ENCODE results near the gene KCNH2.
A peak's percentile ranks its signal among the peaks of the same experiment; 100 is the strongest.
"Not testable (repeated sequence)": the region's sequence is repeated elsewhere in the genome, so short reads cannot be mapped to it uniquely, and the experiment has no call there.

Gene KCNH2

GRCh38 chr7:150978126-150978789 is at the start of gene KCNH2:
KCNH2 (minus strand) TSS chr7:150978321; CDS start chr7:150977913, 408 bp downstream.
- Histone ChIP-seq H3K9me3 (ENCODE audit: control insufficient read depth, insufficient read depth, low read length) (no peaks in the 10 kb centered on the region), H3K9ac (ENCODE audit: low read depth, low read length) (peak within 1 kb of the TSS; percentile 57; the same call in 1 of the 2 replicates), H3K36me3 (ENCODE audit: insufficient read depth, low read length) (no peaks in the 10 kb centered on the region), H3K4me1 (ENCODE audit: insufficient read depth, low read length) (peaks cover 21% of the 10 kb centered on the region; the same call in 1 of the 2 replicates)

- H3K9me3 ChIP-seq (ENCODE audit: control insufficient read depth, insufficient read depth, low read length); H3K36me3 ChIP-seq (ENCODE audit: insufficient read depth, low read length); H3K4me1 ChIP-seq (ENCODE audit: insufficient read depth, low read length): not testable (repeated sequence)
- H3K9ac ChIP-seq (ENCODE audit: low read depth, low read length) = peak overlapping the region; percentile 80; the same call in 1 of the 2 replicates
These were observed 49.6 kb upstream of the KCNH2 start for GRCh38 chr7:151027728-151028130.

GRCh38 chr7:151026771-151027727 is 48.9 kb upstream of the KCNH2 start:
- not testable (repeated sequence) for H3K4me1 ChIP-seq (ENCODE audit: insufficient read depth, low read length); H3K9me3 ChIP-seq (ENCODE audit: control insufficient read depth, insufficient read depth, low read length); H3K36me3 ChIP-seq (ENCODE audit: insufficient read depth, low read length)
- peak overlapping the region; percentile 80; the same call in 1 of the 2 replicates for H3K9ac ChIP-seq (ENCODE audit: low read depth, low read length)

- Histone ChIP-seq H3K4me1 (ENCODE audit: insufficient read depth, low read length) (no peaks in the 10 kb centered on the region; the same call in 1 of the 2 replicates), H3K36me3 (ENCODE audit: insufficient read depth, low read length) (no peaks in the 10 kb centered on the region), H3K9me3 (ENCODE audit: control insufficient read depth, insufficient read depth, low read length) (no peaks in the 10 kb centered on the region), H3K9ac (ENCODE audit: low read depth, low read length) (no peak overlapping the region)
These were observed 48.0 kb upstream of the KCNH2 start for GRCh38 chr7:151025924-151026671.

GRCh38 chr7:151024435-151025056 is 46.4 kb upstream of the KCNH2 start, which contains the start of gene ATG9B:
ATG9B (minus strand) TSS chr7:151024494; CDS start chr7:151024423, 71 bp downstream.
- Histone ChIP-seq H3K9ac (ENCODE audit: low read depth, low read length) (no peak within 1 kb of the TSS), H3K36me3 (ENCODE audit: insufficient read depth, low read length) (no peaks in the 10 kb centered on the region), H3K9me3 (ENCODE audit: control insufficient read depth, insufficient read depth, low read length) (no peaks in the 10 kb centered on the region), H3K4me1 (ENCODE audit: insufficient read depth, low read length) (peaks cover 11% of the 10 kb centered on the region; the same call in 1 of the 2 replicates)

GRCh38 chr7:151023232-151023631 is 45.1 kb upstream of the KCNH2 start:
- no peaks in the 10 kb centered on the region for H3K36me3 ChIP-seq (ENCODE audit: insufficient read depth, low read length)
- peaks cover 11% of the 10 kb centered on the region; the same call in 1 of the 2 replicates for H3K4me1 ChIP-seq (ENCODE audit: insufficient read depth, low read length)
- H3K9ac ChIP-seq (ENCODE audit: low read depth, low read length) = no peak overlapping the region
- peaks cover 4% of the 10 kb centered on the region; the same call in 1 of the 2 replicates for H3K9me3 ChIP-seq (ENCODE audit: control insufficient read depth, insufficient read depth, low read length)

GRCh38 chr7:151020231-151020630 is 42.1 kb upstream of the KCNH2 start:
- Histone ChIP-seq H3K9me3 (ENCODE audit: control insufficient read depth, insufficient read depth, low read length) (peaks cover 4% of the 10 kb centered on the region; the same call in 1 of the 2 replicates), H3K9ac (ENCODE audit: low read depth, low read length) (no peak overlapping the region), H3K36me3 (ENCODE audit: insufficient read depth, low read length) (no peaks in the 10 kb centered on the region), H3K4me1 (ENCODE audit: insufficient read depth, low read length) (peaks cover 11% of the 10 kb centered on the region; the same call in 1 of the 2 replicates)

GRCh38 chr7:151019130-151019447 is 41.0 kb upstream of the KCNH2 start:
- Histone ChIP-seq H3K4me1 (ENCODE audit: insufficient read depth, low read length) (peaks cover 11% of the 10 kb centered on the region; the same call in 1 of the 2 replicates), H3K9me3 (ENCODE audit: control insufficient read depth, insufficient read depth, low read length) (peaks cover 4% of the 10 kb centered on the region; the same call in 1 of the 2 replicates), H3K9ac (ENCODE audit: low read depth, low read length) (no peak overlapping the region), H3K36me3 (ENCODE audit: insufficient read depth, low read length) (no peaks in the 10 kb centered on the region)

GRCh38 chr7:151018421-151019129 is 40.5 kb upstream of the KCNH2 start:
- Histone ChIP-seq H3K4me1 (ENCODE audit: insufficient read depth, low read length) (peaks cover 11% of the 10 kb centered on the region; the same call in 1 of the 2 replicates), H3K9me3 (ENCODE audit: control insufficient read depth, insufficient read depth, low read length) (peaks cover 4% of the 10 kb centered on the region; the same call in 1 of the 2 replicates), H3K36me3 (ENCODE audit: insufficient read depth, low read length) (no peaks in the 10 kb centered on the region), H3K9ac (ENCODE audit: low read depth, low read length) (peak overlapping the region; percentile 24; the same call in 1 of the 2 replicates)

GRCh38 chr7:151017953-151018420 is 39.9 kb upstream of the KCNH2 start:
- H3K9me3 ChIP-seq (ENCODE audit: control insufficient read depth, insufficient read depth, low read length) = peaks cover 4% of the 10 kb centered on the region; the same call in 1 of the 2 replicates
- no peaks in the 10 kb centered on the region for H3K36me3 ChIP-seq (ENCODE audit: insufficient read depth, low read length)
- H3K9ac ChIP-seq (ENCODE audit: low read depth, low read length) = peak overlapping the region; percentile 24
- H3K4me1 ChIP-seq (ENCODE audit: insufficient read depth, low read length) = peaks cover 11% of the 10 kb centered on the region; the same call in 1 of the 2 replicates

GRCh38 chr7:151017370-151017952 is 39.3 kb upstream of the KCNH2 start:
- peaks cover 4% of the 10 kb centered on the region; the same call in 1 of the 2 replicates for H3K9me3 ChIP-seq (ENCODE audit: control insufficient read depth, insufficient read depth, low read length)
- peak overlapping the region; percentile 24; the same call in 1 of the 2 replicates for H3K9ac ChIP-seq (ENCODE audit: low read depth, low read length)
- peaks cover 14% of the 10 kb centered on the region for H3K4me1 ChIP-seq (ENCODE audit: insufficient read depth, low read length)
- H3K36me3 ChIP-seq (ENCODE audit: insufficient read depth, low read length) = no peaks in the 10 kb centered on the region

GRCh38 chr7:151016942-151017341 is 38.8 kb upstream of the KCNH2 start:
- Histone ChIP-seq H3K9me3 (ENCODE audit: control insufficient read depth, insufficient read depth, low read length) (peaks cover 4% of the 10 kb centered on the region; the same call in 1 of the 2 replicates), H3K4me1 (ENCODE audit: insufficient read depth, low read length) (peaks cover 18% of the 10 kb centered on the region), H3K9ac (ENCODE audit: low read depth, low read length) (no peak overlapping the region)

More at GRCh38 chr7:151016942-151017341, 38.8 kb upstream of the KCNH2 start:
- no peaks in the 10 kb centered on the region for H3K36me3 ChIP-seq (ENCODE audit: insufficient read depth, low read length)

Data from ES-I3 (cell line).